GM10266 (cell line): Measurements from ENCODE around the gene MED13L.

Source experiments
- DNase-seq: peaks from one replicate; pipeline ENCODE4 v3.0.0; 2012; ENCODE audit errors: extremely low spot score
- TF ChIP-seq, protein P1 (sequence below): IDR thresholded peaks from 2 replicates; pipeline ENCODE4 v1.5.1; 2012; ENCODE audit warnings: mild to moderate bottlenecking, low read depth; ENCODE audit not compliant: control insufficient read depth, insufficient read depth; ENCODE audit errors: missing control alignments

Gene MED13L

DNA sequence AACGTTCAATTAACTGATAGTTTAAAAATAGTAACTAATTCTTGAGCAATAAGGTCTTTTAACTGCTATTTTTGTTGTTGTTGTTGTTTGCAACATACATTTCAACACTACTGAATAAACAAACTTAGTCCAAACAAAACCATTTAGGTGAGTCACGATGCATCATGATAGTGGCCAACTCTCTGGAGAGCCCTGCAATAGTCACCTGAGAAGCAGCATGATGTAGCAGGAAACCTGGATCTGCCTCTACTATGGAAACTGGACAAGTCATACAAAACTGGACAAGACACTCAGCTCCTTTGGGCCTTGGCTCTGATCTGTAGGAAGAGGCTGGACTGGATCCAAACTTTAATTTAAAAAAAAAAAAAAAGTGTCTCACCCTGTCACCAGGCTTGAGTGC, 117.3 kb downstream of the MED13L start:
- TF ChIP-seq, protein P1, sequence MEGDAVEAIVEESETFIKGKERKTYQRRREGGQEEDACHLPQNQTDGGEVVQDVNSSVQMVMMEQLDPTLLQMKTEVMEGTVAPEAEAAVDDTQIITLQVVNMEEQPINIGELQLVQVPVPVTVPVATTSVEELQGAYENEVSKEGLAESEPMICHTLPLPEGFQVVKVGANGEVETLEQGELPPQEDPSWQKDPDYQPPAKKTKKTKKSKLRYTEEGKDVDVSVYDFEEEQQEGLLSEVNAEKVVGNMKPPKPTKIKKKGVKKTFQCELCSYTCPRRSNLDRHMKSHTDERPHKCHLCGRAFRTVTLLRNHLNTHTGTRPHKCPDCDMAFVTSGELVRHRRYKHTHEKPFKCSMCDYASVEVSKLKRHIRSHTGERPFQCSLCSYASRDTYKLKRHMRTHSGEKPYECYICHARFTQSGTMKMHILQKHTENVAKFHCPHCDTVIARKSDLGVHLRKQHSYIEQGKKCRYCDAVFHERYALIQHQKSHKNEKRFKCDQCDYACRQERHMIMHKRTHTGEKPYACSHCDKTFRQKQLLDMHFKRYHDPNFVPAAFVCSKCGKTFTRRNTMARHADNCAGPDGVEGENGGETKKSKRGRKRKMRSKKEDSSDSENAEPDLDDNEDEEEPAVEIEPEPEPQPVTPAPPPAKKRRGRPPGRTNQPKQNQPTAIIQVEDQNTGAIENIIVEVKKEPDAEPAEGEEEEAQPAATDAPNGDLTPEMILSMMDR = no peak
- DNase-seq = no peak

DNA sequence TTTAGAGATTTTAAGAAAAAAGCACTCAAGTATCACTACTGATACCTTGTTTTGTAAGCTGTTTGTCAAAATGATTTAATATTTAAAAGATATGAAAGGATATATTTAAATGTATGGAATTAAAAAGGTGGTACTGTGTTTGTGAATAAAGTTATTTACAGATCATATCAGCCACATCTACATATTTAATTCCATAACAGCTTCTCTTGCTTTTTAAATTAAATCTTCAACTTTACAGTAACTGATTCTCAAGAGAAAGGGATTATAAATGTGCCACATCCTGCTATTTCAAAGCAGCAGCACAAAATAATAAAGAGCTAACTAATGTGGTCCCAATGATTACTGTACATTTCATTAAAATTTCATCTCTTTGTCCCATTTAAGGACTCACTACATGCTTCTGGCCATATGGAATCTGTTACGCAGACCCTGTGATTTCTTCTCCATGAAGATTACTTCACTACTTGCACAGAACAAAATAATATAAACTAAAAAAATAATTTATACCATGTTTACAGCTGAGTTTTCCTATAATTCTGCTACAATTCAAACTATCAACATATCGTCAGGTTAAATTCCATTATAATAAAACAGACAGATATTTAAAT, 117.8 kb downstream of the MED13L start:
- DNase-seq = no peak
- TF ChIP-seq, protein P1 = no peak

DNA sequence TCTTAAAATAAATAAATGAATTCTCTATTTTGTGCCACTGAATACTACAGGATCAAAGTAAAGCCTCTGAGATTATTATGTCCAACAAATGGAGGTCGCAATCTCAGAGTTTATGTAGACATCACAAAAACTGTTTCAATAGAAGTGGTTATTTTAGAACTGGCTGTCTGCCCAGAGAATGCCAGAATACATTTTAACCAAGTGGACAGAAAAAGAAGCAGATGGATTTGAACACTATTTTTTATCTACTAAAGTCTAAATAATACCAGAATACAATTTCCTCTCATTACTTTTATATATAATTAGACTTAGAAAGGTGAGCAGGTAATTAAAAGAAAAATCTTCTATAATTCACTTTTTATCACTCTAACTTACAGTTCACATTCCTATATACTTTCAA, 118.3 kb downstream of the MED13L start:
- DNase-seq = no peak
- TF ChIP-seq, protein P1 = no peak

DNA sequence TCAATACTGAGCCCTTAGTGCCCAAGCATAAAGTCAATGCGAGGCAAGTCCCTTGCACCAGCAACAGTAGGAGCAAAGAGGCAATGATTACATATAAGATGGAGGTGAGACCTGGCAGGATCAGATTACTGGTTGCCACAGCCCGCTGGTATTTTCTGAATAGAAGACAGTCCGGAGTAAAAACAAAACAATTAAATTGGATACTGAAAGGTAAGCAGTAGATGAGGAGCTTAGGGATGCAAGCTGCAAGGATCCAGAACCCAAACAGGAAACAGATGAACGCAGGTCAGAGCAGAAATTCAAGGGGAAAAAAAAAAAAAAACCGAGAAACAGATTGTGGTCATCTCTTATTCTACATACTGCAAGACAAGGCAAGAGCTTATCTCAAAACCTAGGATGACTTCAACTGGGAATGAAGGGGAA, 119.6 kb downstream of the MED13L start:
- TF ChIP-seq, protein P1 = no peak
- no peak for DNase-seq

DNA sequence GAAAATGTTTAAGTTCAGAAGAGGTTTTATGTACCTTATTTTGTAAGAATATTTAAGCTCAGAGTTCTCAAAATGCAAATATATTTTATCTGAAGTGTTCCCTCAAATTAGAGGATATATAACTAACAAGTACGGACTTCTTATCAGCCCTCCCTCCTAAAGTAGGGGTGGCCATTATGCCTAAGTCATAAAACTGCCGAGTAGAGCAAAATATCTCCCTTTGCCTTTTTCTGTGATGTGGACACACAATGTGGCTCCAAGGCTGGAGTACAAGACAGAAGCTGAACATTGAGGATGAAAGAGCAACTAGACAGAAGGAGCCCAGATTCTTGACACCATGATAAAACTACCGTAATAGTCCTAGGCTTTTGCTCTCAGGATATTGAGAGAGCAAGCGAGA, 120.9 kb downstream of the MED13L start:
- TF ChIP-seq, protein P1 = no peak
- no peak for DNase-seq

DNA sequence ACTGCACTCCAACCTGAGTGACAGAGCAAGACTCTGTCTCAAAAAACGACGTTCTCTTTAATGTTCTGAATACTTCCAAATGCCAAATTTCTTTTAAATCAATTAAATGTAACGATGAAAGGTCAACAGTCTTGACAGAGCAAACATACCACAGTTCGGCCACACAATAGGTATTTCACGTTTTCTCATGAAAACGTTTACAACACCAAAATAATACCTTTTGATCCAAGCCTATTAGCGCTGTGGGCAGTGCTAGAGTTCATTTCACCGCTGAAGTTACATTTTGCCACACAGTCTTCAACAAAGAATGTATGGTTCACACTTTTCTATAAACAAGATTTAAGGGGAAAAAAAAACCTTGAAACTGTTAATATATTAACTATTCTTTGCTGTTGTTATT, 122.1 kb downstream of the MED13L start:
- TF ChIP-seq, protein P1 = no peak
- DNase-seq = no peak

DNA sequence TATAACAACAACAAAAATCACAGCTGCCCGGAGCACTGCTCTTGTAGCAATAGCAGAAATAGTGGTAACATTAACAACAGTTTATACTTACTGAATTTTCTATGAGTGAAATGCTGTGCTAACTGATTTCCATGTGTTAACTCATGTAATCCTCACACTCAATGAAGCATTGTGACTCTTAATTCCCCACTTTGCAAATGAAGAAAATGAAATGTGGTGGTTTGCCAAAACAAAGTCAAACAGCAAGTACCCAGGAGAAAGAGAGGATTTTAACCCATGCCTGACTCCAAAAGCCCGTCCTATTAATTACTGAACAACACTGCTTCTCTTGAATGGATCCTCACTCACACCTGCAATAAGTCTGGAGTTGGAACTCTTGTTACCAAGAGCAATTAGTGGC, 123.5 kb downstream of the MED13L start:
- no peak for DNase-seq

More for the DNA sequence above, 123.5 kb downstream of the MED13L start:
- TF ChIP-seq, protein P1 = no peak
